SK-N-SH treated with all-trans-retinoic acid at 6 μM for 48 hours (cell line): ENCODE measurements around the gene CCDC85C.

ENCODE experiments used
- ATAC-seq: fragments of 200-7000 bp; cut with Tn5 transposase; 3 replicates; pipeline ENCODE4 v1.9.1; 2020; ENCODE audit warnings: mild to moderate bottlenecking, moderate library complexity
- ARNTL ChIP-seq: fragments of 450-650 bp; formaldehyde crosslinking; IDR thresholded peaks from 2 replicates; pipeline ENCODE4 v1.5.0; 2020; ENCODE audit warnings: low read depth, mild to moderate bottlenecking, moderate library complexity, borderline replicate concordance
- BACH2 ChIP-seq: fragments of 250-450 bp; sonication (Bioruptor Pico); IDR thresholded peaks from 2 replicates; pipeline ENCODE4 v1.9.0; 2021; ENCODE audit warnings: mild to moderate bottlenecking, borderline replicate concordance
- CREB5 ChIP-seq: fragments of 250-450 bp; sonication (Bioruptor Pico); IDR thresholded peaks from 2 replicates; pipeline ENCODE4 v1.5.1; 2020; ENCODE audit warnings: low read depth, mild to moderate bottlenecking, moderate library complexity
- CSDC2 ChIP-seq: fragments of 250-450 bp; sonication (Bioruptor Pico); IDR thresholded peaks from 2 replicates; pipeline ENCODE4 v1.5.0; 2020; ENCODE audit warnings: mild to moderate bottlenecking, moderate library complexity
- CSRNP3 ChIP-seq: fragments of 250-450 bp; sonication (Bioruptor Pico); IDR thresholded peaks from 2 replicates; pipeline ENCODE4 v1.5.1; 2021; ENCODE audit warnings: mild to moderate bottlenecking, moderate library complexity
- ESRRG ChIP-seq: fragments of 250-450 bp; sonication (Bioruptor Pico); IDR thresholded peaks from 2 replicates; pipeline ENCODE4 v1.6.1; 2021; ENCODE audit warnings: mild to moderate bottlenecking
- GLIS3 ChIP-seq: fragments of 250-450 bp; sonication (Bioruptor Pico); IDR thresholded peaks from 2 replicates; pipeline ENCODE4 v1.5.0; 2020; ENCODE audit warnings: mild to moderate bottlenecking, moderate library complexity
- ISL1 ChIP-seq: fragments of 250-450 bp; sonication (Bioruptor Pico); IDR thresholded peaks from 2 replicates; pipeline ENCODE4 v2.1.2; 2022; ENCODE audit warnings: mild to moderate bottlenecking, moderate library complexity
- OSR1 ChIP-seq: fragments of 250-450 bp; sonication (Bioruptor Pico); IDR thresholded peaks from 2 replicates; pipeline ENCODE4 v1.8.0; 2022; ENCODE audit warnings: moderate library complexity, mild to moderate bottlenecking, inconsistent platforms
- POU6F1 ChIP-seq: fragments of 250-450 bp; sonication (Bioruptor Pico); IDR thresholded peaks from 2 replicates; pipeline ENCODE4 v1.8.0; 2021; ENCODE audit warnings: low read depth, mild to moderate bottlenecking, moderate library complexity, borderline replicate concordance
- PPARA ChIP-seq: fragments of 250-450 bp; sonication (Bioruptor Pico); IDR thresholded peaks from 2 replicates; pipeline ENCODE4 v1.5.0; 2020; ENCODE audit warnings: mild to moderate bottlenecking, borderline replicate concordance
- RARB ChIP-seq: fragments of 250-450 bp; sonication (Bioruptor Pico); IDR thresholded peaks from 2 replicates; pipeline ENCODE4 v1.8.0; 2021; ENCODE audit warnings: mild to moderate bottlenecking, moderate library complexity
- SNAI2 ChIP-seq: fragments of 250-450 bp; sonication (Bioruptor Pico); IDR thresholded peaks from 2 replicates; pipeline ENCODE4 v1.5.0; 2020; ENCODE audit warnings: mild to moderate bottlenecking, moderate library complexity
- TCF4 ChIP-seq: fragments of 250-450 bp; sonication (Bioruptor Pico); IDR thresholded peaks from 2 replicates; pipeline ENCODE4 v1.8.0; 2021; ENCODE audit warnings: mild to moderate bottlenecking, moderate library complexity, borderline replicate concordance
- TOX ChIP-seq: fragments of 250-450 bp; sonication (Bioruptor Pico); IDR thresholded peaks from 2 replicates; pipeline ENCODE4 v1.8.0; 2021; ENCODE audit warnings: mild to moderate bottlenecking, moderate library complexity, borderline replicate concordance
- TSHZ2 ChIP-seq: fragments of 250-450 bp; sonication (Bioruptor Pico); IDR thresholded peaks from 2 replicates; pipeline ENCODE4 v1.5.0; 2020; ENCODE audit warnings: mild to moderate bottlenecking, moderate library complexity
- ZC3H10 ChIP-seq: fragments of 250-450 bp; sonication (Bioruptor Pico); IDR thresholded peaks from 2 replicates; pipeline ENCODE4 v1.5.1; 2021; ENCODE audit warnings: mild to moderate bottlenecking, moderate library complexity
- ZFP3 ChIP-seq: fragments of 250-450 bp; sonication (Bioruptor Pico); IDR thresholded peaks from 2 replicates; pipeline ENCODE4 v1.5.0; 2020; ENCODE audit warnings: mild to moderate bottlenecking, moderate library complexity
- ZFP30 ChIP-seq: fragments of 450-650 bp; formaldehyde crosslinking; IDR thresholded peaks from 2 replicates; pipeline ENCODE4 v1.5.0; 2022; ENCODE audit warnings: mild to moderate bottlenecking, moderate library complexity
- ZNF565 ChIP-seq: fragments of 450-650 bp; formaldehyde crosslinking; conservative IDR thresholded peaks from 2 replicates; pipeline ENCODE4 v1.5.0; 2020; ENCODE audit warnings: low read depth, mild to moderate bottlenecking, moderate library complexity
- ZNF70 ChIP-seq: fragments of 450-650 bp; formaldehyde crosslinking; IDR thresholded peaks from 2 replicates; pipeline ENCODE4 v1.5.0; 2020; ENCODE audit warnings: mild to moderate bottlenecking, moderate library complexity
- ZNF8 ChIP-seq: fragments of 450-650 bp; formaldehyde crosslinking; IDR thresholded peaks from 2 replicates; pipeline ENCODE4 v1.5.0; 2020; ENCODE audit warnings: mild to moderate bottlenecking, moderate library complexity

CCDC85C gene

GRCh38 chr14:99468081-99468480, 135.9 kb downstream of the CCDC85C start (continued):
- TF ChIP-seq TSHZ2 (CRISPR knock-in tag) (no peak), RARB (no peak), ZFP30 (no peak), ARNTL (CRISPR knock-in tag) (no peak), BACH2 (CRISPR knock-in tag) (no peak), ZNF70 (CRISPR knock-in tag) (no peak)

- no peak for ATAC-seq
- TF ChIP-seq ARNTL (CRISPR knock-in tag): no peak
- no peak for TF ChIP-seq TCF4
- TF ChIP-seq ZNF565 (CRISPR knock-in tag): no peak
- TF ChIP-seq CSRNP3 (CRISPR knock-in tag): no peak
- no peak for TF ChIP-seq PPARA (CRISPR knock-in tag)
- no peak for TF ChIP-seq GLIS3 (CRISPR knock-in tag)
- TF ChIP-seq ZFP3 (CRISPR knock-in tag): no peak
- TF ChIP-seq CSDC2 (CRISPR knock-in tag): no peak
- no peak for TF ChIP-seq ZC3H10 (CRISPR knock-in tag)
- no peak for TF ChIP-seq RARB
- no peak for TF ChIP-seq ESRRG (CRISPR knock-in tag)
- no peak for TF ChIP-seq BACH2 (CRISPR knock-in tag)
- no peak for TF ChIP-seq OSR1 (CRISPR knock-in tag)
- no peak for TF ChIP-seq POU6F1 (CRISPR knock-in tag)
- no peak for TF ChIP-seq ISL1
Observed at GRCh38 chr14:99467336-99468078, 136.5 kb downstream of the CCDC85C start.

- no peak for TF ChIP-seq ZNF8 (CRISPR knock-in tag)
- TF ChIP-seq ZFP3 (CRISPR knock-in tag): no peak
- TF ChIP-seq SNAI2 (CRISPR knock-in tag): no peak
- TF ChIP-seq GLIS3 (CRISPR knock-in tag): no peak
- no peak for TF ChIP-seq TOX (CRISPR knock-in tag)
- no peak for TF ChIP-seq PPARA (CRISPR knock-in tag)
- TF ChIP-seq CSRNP3 (CRISPR knock-in tag): no peak
- TF ChIP-seq ZNF565 (CRISPR knock-in tag): no peak
- TF ChIP-seq RARB: no peak
- TF ChIP-seq ZC3H10 (CRISPR knock-in tag): no peak
- no peak for TF ChIP-seq BACH2 (CRISPR knock-in tag)
- no peak for TF ChIP-seq ZNF70 (CRISPR knock-in tag)
- TF ChIP-seq ESRRG (CRISPR knock-in tag): no peak
- no peak for TF ChIP-seq ISL1
- TF ChIP-seq ARNTL (CRISPR knock-in tag): no peak
- no peak for TF ChIP-seq CSDC2 (CRISPR knock-in tag)
- TF ChIP-seq ZFP30: no peak
- no peak for TF ChIP-seq CREB5
- no peak for TF ChIP-seq OSR1 (CRISPR knock-in tag)
- no peak for ATAC-seq
Observed at GRCh38 chr14:99466758-99467157, 137.2 kb downstream of the CCDC85C start.
